HG03159 (cell line): Measurements from ENCODE around the gene TLNRD1.

Experiments used
- ATAC-seq: cut with Tn5 transposase; IDR thresholded peaks from one replicate; pipeline ENCODE4 v1.9.1; 2021; ENCODE audit warnings: mild to moderate bottlenecking, moderate library complexity; ENCODE audit not compliant: unreplicated experiment

TLNRD1 gene

GRCh38 chr15:81001152-81002008, 657 bp downstream of the TLNRD1 start:
- peak; percentile 43 for ATAC-seq

DNA sequence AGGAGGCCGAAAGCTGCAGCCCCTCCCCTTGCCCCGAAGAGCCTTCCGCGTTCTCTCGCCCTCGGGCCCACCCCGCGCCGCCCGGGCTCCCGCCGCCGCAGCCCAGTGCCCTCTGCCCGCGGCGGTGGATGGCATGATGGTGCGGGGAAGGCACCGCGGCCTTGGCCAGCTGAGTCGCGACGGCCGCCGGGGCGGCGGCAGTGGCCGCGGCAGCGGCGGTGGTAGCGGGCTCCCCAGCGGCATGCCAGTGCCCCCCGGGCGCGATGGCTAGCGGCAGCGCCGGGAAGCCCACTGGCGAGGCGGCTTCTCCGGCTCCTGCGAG, 1.2 kb downstream of the TLNRD1 start:
- ATAC-seq: no peak

DNA sequence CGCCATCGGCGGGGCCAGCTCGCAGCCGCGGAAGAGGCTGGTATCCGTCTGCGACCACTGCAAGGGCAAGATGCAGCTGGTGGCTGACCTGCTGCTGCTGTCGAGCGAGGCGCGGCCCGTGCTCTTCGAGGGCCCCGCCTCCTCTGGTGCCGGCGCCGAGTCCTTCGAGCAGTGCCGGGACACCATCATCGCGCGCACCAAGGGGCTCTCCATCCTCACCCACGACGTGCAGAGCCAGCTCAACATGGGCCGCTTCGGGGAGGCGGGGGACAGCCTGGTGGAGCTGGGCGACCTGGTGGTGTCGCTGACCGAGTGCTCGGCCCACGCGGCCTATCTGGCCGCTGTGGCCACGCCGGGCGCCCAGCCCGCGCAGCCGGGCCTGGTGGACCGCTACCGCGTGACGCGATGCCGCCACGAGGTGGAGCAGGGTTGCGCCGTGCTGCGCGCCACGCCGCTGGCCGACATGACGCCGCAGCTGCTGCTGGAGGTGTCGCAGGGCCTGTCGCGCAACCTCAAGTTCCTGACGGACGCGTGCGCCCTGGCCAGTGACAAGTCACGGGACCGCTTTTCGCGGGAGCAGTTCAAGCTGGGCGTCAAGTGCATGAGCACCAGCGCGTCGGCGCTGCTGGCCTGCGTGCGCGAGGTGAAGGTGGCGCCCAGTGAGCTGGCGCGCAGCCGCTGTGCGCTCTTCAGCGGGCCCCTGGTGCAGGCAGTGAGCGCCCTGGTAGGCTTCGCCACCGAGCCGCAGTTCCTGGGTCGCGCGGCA, 1.8 kb downstream of the TLNRD1 start:
- ATAC-seq: no peak

- ATAC-seq: no peak
These were observed 2.3 kb downstream of the TLNRD1 start for GRCh38 chr15:81003097-81003350.

DNA sequence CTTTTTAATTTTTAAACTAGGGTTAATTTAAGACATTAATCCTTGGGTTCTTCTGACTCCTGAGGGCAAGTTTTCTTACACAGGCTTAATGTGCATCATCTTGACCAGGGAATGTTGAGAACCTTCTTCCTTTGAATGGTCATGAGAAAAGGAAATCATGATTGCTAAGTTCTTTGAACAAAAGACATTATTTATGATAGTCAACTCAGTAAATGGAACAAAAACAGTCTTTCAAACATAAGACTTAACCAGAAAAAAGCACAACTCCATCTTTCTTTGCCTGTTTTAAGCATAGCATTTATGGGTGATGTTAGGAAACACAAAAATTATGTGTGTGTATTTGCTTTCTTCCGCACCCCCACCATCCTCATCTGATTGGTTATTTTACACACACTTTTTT, 5.4 kb downstream of the TLNRD1 start:
- no peak for ATAC-seq

- no peak for ATAC-seq
These were observed 6.8 kb downstream of the TLNRD1 start for GRCh38 chr15:81007428-81008064.

DNA sequence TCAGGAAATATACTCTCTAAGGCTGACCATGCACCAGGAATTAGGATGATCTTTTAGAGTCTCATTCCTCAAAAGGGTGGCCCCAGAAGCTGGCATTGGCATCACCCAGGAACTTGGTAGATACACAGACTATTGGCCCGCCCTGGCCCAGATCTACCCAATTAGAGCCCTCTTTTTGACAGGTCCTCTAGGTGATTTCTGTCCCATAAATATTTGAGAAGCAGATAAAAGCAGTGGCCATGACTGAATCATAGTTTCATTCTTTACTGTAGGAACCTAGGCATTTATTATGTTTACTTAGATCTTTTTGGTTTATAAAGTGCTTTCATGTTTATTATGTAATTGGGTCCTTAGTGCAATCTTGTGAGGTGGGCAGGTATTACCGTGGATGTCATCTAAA, 7.6 kb downstream of the TLNRD1 start:
- no peak for ATAC-seq

DNA sequence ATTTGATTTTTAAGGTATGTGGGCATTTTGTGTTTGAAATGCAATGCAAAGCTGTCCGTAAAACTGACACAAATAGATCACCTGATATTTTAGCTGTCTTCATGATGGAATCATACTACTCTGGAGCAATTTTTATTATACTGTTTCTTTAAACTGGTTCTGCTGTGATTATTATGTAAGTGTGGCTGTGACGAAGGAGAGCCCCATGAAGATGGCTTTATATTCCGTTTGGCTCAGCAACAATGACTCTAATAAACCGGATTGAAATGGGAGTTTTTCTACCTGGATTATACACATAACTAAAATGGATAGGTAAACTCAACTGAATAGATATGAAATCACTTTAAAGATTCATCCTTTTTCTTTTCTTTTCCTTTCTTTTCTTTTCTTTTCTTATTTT, 9.4 kb downstream of the TLNRD1 start:
- no peak for ATAC-seq

GRCh38 chr15:81011593-81011992, 10.9 kb downstream of the TLNRD1 start:
- no peak for ATAC-seq

DNA sequence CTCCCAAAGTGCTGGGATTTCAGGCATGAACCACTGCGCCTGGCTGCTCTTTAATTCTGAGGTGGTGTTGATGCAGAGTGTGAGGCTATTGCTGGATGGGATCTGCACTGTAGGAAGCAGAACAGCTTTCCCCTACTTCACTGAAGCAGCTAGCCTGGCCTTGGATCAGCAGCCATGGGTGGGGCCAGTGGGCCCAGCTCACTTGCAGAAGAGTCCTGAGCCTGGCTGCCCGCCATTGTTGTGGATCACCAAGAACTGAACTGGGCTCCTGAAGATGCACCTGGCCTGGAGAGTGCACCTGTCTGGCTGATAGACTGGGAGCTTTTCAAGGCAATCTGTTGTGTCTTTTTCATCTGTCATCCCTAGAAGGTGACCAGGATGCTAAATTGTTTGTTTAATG, 11.9 kb downstream of the TLNRD1 start:
- no peak for ATAC-seq

- no peak for ATAC-seq
These were observed 12.7 kb downstream of the TLNRD1 start for GRCh38 chr15:81013396-81013929.

DNA sequence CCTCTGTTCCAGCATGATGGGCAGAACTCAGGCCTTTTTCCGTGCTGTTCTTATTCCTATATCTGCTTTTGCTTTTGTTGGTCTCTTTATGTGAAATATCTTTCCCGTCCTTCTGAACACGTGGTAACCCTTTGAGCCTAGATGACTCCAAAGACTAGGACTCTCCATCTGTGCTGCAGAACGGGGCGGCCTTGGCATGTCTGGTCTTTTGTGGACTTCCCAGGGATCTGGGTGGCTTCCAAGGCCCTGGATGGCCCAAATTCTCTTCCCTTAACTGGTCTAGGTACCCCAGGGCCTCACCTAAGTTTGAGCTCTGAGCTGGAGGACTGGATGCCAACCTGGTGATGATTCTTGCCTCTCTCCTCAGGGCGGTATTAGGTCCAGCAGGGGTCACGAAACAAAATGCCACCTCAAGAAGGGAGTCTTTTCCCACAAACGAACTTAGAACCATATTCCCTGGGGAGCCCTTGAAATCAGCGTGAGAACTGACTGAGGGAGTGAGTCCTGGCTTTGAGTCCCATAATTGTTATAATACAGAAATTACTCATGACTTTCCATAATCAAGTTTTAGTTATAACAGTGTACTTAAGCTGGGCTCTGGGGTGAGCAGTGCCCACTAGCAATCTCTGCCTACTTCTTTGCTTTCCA, 13.8 kb downstream of the TLNRD1 start:
- ATAC-seq: no peak

DNA sequence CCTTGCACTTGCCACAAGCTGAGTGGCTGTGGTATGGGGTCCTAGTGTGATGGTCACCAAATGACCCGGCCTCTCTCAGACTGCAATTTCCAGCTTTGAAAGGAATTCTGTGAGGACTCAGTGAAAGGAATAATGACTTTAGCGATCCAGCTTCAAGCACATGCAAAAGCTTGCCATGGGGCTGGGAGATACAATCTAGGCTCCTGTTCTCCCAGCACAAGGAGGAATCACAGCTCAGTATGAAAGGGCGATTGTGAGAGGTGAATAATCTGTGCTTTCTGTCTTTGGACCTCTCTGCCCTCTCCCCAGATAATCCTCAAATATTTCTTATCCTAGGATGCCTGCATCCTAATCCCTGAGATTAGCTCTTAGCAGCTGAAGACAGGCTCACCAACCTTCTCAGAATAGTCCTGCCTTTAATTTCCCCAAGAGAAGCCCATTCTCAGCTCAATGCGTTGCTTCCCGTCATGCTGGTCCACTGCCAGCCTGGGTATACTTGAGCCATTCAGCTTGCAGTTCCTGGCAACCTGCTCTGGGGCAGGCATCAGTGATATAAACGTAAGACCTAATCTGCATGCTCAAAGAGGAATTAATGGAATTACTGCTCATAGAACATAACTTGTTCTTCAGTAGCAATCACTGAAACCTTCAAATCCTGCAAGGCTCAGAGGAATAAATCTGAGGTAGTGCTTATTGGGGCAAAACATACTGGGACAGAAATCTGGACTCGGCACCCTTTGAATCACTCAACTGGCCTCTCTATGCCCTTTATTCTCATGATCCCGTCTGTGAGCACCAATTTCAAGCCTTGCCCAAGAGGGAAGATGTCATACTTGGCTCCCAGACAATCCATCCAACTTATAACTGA, 15.1 kb downstream of the TLNRD1 start:
- no peak for ATAC-seq

DNA sequence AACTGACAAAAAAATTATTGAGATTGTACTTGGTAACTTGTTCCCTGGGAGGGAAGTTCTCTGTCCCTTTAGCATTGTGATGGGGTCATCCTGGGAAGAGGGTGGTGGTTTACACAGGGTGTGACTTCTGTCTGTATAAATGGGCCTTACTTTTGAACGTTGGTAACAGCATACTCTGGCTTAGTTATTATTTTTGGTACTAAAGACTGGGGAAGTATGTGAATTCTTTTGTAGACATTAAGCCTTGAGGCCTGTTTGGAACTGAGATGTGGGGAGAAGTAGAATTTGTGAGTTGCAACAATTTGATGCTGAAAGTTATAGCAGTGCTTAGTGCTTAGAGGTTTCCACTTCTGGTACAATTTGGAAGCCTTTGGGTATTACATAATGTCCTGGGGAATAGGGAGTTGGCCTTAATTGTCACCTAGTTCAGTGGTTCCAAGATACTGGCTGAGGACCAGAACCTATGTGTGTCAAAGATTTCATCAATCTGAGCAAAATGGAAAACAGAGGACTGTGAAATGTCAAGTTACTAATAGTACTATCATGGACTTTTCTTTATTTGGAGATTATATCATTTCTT, 15.9 kb downstream of the TLNRD1 start:
- no peak for ATAC-seq

DNA sequence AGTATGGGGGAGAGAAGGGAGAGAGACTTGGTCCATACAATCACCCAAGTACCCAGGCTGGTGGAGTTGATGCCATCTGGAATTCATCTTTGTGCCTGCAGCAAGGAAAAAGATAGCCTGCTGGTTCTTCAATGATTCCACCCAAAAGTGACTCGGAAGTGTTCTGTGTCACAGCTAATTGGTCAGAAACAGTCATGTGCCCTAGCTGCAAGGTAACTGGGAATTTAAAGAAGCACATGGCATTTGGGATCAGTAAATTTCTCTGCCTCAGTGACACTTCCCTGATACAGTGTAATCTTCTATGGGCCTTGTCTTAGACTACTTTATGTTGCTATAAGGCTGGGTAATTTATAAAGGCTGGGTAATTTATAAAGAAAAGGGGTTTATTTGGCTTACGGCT, 17.5 kb downstream of the TLNRD1 start:
- ATAC-seq: no peak

DNA sequence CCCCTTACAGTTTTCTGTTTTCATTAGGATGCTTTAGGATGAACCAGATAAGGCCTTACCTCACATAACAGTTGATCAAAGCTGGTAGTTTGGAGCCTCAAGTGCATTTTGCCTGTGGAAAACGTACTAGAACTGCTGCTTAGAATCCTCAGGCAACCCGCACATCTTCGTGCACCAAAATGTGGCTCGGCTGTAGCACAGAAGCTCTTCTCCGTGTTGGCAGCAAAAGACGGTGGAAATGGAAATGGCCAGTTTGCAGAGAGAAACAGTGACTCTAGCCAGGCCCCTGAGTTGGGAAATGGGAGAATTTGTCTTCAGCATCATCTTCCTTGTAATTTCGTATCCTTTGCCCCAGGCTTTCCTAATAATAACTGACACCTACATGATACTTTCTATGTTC, 20.6 kb downstream of the TLNRD1 start:
- ATAC-seq: no peak

DNA sequence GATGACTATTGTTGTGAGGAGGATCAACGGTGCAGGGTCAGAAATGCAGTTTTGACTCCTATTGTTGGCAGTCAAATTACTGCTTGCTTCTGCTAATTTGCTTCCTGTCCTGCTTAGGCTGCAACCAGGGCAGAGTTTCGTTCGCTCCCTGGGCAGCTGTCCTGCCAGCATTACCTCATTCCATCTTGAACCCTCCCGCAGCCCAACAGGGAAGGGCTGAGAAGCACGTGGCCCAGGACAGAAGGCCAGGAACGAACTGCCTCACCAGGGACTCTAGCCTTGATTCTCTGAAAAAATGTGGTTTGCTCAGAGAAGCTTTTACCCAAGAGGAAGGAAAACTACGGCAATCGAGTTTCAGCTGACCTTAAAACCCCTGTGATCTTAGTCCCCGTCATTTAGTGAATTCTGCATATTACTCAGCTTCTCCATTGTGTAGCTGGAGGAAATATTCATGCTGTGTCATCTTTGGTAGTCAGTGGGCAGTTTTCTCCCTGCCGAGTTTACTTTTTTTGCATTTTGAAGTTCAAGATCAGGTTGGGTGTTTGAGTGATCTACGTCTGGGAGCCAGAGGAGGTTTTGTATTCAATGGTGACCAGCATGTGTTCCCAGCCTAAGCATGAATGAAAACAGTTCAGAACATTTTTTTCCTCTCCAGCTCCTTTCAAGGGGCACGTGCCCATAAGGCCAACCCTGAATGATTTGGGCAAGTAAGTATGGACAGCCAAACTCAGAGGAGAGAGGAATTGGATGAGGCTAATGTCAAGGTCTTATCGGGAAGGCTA, 23.0 kb downstream of the TLNRD1 start:
- peak; percentile 92 for ATAC-seq

DNA sequence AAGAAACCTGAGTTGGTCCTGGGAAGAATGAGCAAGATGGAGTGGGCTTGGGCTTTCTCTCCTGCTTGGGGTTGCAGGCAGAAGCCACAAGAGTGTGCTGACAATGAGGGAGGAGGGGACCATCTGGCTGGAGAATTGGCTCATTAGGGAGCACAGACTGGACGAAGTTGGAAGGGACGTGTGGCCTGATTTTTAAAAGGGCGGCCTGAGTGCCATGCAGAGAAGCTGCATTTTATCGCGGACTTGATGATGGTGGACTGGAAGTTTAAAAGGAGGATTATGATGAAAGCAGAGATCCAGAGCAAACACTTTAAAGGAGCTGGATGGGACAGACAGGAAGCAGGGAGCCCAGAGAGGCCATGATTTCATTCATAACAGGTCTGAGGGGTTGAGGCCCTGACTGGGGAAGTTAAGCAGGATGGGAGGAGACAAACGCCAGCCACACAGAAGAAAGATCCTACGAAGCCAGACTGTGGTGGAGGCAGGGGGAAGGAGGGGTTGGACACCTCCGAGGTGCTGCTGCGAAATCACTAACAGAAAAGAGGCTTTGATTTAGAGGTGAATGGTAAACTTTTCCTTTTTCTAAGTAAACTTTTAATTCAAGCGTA, 23.6 kb downstream of the TLNRD1 start:
- no peak for ATAC-seq

- no peak for ATAC-seq
These were observed 24.2 kb downstream of the TLNRD1 start for GRCh38 chr15:81024936-81025335.
